ENCODE results near the gene GRIA1. TPM values are rescaled to one million over a fixed set of nuclear protein-coding genes. Genes with fewer than 3 reads are reported as not detected.

The GRIA1 gene
- total and polyA plus RNA-seq, 2 of the 4 experiments (the other 2 are of a cell fraction) = 0.48 to 1.3 TPM

- CTCF ChIA-PET = interaction anchor here (0.6 to 0.8 kb wide), 2 partner anchors 36 to 226 kb away, joined by 3 to 4 read pairs; no protein-coding TSS in a partner anchor
- no peak overlapping the region for H4K91ac ChIP-seq (ENCODE audit: insufficient read depth, low read depth, low read length)
- intact Hi-C loops (cut with micrococcal nuclease) = no loop called here
These were observed 40.1 kb downstream of the GRIA1 start for GRCh38 chr5:153530357-153531143.

More at GRCh38 chr5:153530357-153531143, 40.1 kb downstream of the GRIA1 start:
- Histone ChIP-seq H3K4me3 (ENCODE audit: insufficient read depth, low read depth, low read length) (no peak overlapping the region), H3K4me1 (ENCODE audit: control insufficient read depth, insufficient read depth, low read length) (peaks cover 4% of the 10 kb centered on the region), H3K79me1 (ENCODE audit: low read depth in 1 of 2, low read length in 2 of 2) (no peaks in the 10 kb centered on the region), H3K9me1 (ENCODE audit: insufficient read depth, low read length) (no peaks in the 10 kb centered on the region; the same call in 1 of the 2 replicates), H2BK15ac (ENCODE audit: low read depth, low read length) (no peak overlapping the region), H3K9ac (ENCODE audit: low read depth, low read length) (no peak overlapping the region), H4K20me1 (ENCODE audit: insufficient read depth, low read length) (no peaks in the 10 kb centered on the region), H3K36me3 (ENCODE audit: control insufficient read depth, insufficient read depth, low read length) (no peaks in the 10 kb centered on the region), H3K14ac (replicated peaks; ENCODE audit: low read depth, low read length) (no peak overlapping the region), H2BK20ac (ENCODE audit: low read depth, low read length) (no peak overlapping the region), H2AFZ (replicated peaks; ENCODE audit: low read length, poor library complexity) (no peak overlapping the region), H3K27me3 (ENCODE audit: control insufficient read depth, insufficient read depth, low read length) (no peaks in the 10 kb centered on the region), H3K56ac (ENCODE audit: extremely low read depth, insufficient read depth, low read length) (no peak overlapping the region), H4K8ac (ENCODE audit: low read depth in 2 of 2, low read length in 2 of 2) (no peak overlapping the region), H4K5ac (ENCODE audit: low read depth, low read length) (no peak overlapping the region), H2AK9ac (replicated peaks; ENCODE audit: low read depth, low read length, poor library complexity) (no peak overlapping the region), H3K9me3 (ENCODE audit: control insufficient read depth, insufficient read depth, low read length) (no peaks in the 10 kb centered on the region), H3K4ac (ENCODE audit: low read depth, low read length) (no peak overlapping the region), H3K18ac (ENCODE audit: low read depth, low read length) (no peak overlapping the region), H2BK5ac (ENCODE audit: low read depth, low read length, poor library complexity, severe bottlenecking) (no peak overlapping the region), H3K23ac (ENCODE audit: low read depth, low read length) (no peak overlapping the region), H2AK5ac (ENCODE audit: low read depth, low read length) (no peak overlapping the region), H2BK120ac (ENCODE audit: low read depth, low read length) (no peak overlapping the region), H3K27ac (ENCODE audit: insufficient read depth, low read length) (no peak overlapping the region), H3K4me2 (ENCODE audit: low read depth, low read length) (no peak overlapping the region)
- DNase-seq = no peak
- no CpG with 5 or more reads among the region's 4 CpGs for WGBS, 2 experiments (ENCODE audit: extremely low coverage in 2 of 2, insufficient read length in 1 of 2)
- BruUV-seq (replicated peaks) = no TSS peak
- in situ Hi-C loops (cut with MboI; ENCODE audit: low sequenced_read_pairs) (no loop called here), dilution Hi-C loops (cut with HindIII; ENCODE audit: low sequenced_read_pairs, unreplicated experiment) (no loop called here)
- POLR2A ChIA-PET (ENCODE audit: unreplicated experiment) = no interaction called here
- no peak for ATAC-seq (ENCODE audit: low read depth)
- TF ChIP-seq MXI1 (IDR thresholded peaks at IDR 0.05; ENCODE audit: borderline replicate concordance, low read depth, low read length) (no peak), CEBPB (IDR thresholded peaks at IDR 0.05; ENCODE audit: low read depth, low read length) (no peak), FOS (IDR thresholded peaks at IDR 0.05; ENCODE audit: low read depth, low read length) (no peak)
